Raji (cell line): ENCODE measurements around the gene BRINP3.

Experiments used
- POLR2A ChIP-seq: IDR thresholded peaks from 2 replicates; pipeline ENCODE4 v1.6.1; 2011; ENCODE audit warnings: low read depth, low read length, control low read depth; ENCODE audit not compliant: insufficient read depth

BRINP3 gene

DNA sequence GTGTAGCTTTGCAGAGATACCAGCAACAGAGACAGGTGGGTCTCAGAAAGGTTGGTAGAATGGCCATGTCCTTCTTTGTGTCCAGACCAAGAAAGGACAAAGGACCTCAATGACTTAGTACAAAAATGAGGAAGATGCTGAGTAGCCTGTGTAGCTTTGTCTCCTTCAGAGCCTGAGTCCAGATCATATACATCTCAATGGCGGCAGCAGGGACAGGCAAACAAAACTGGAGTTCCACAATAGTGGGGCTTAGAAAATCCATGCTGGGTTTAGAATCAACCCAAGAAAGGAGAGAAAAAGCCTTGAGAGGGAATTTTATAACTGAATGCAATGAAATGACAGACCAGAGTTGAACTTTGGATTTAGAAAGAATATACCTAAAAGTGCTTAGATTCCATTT, 339.0 kb downstream of the BRINP3 start:
- TF ChIP-seq POLR2A = no peak

DNA sequence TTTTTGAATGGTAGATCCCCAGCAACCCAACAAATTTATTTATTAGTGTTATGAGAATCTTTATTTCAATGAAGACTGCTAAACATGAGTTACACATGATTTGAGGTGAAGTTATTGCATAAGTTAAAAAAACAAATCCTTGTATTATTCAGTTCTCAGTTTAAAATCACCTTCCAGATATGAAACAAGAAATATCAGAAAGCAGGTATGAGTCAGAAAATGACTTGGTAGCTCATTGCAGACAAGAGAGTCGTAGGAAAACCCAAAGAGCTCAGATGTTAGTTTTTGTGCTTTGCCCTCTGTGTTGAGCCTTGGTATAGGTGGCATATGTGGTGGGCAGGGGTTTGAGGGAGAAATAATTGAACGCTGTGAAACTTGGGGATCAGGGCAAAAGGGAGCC, 339.4 kb downstream of the BRINP3 start:
- TF ChIP-seq POLR2A = no peak

DNA sequence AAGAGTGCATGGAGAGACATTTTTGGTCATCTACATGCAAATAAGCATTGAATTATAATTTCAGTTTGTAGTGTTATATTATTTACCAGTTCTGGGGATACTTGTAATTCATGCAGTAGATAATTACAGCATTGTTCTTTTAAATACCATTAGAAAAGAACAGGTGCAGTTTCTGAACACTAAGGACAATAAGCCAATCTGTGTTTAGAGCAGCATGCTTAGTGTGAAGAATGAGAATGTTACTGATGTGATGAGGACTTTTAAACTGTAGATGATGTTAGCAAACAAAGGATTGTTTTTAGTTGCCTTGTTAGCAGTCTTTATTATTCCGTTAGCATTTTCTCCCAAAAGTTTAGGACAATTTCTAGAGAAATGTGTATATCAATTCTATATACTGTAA, 348.3 kb downstream of the BRINP3 start:
- TF ChIP-seq POLR2A = no peak

DNA sequence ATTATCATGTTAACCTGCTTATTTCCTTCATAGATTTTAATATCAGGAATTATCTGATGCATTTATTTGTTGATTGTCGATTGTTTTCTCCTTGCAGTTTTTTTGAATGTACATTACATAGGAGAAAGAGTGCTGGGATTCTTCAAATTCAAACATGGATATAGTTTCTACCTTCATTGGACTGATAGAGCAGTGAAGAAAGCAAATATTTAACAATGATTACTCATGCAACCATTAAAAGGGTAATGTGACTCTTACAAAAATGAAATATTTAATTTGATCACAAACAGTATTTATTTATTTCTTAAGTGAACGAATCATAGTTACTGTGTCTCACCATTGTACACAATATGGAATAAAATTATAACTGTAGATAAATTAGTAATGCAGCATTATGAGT, 350.9 kb downstream of the BRINP3 start:
- no peak for TF ChIP-seq POLR2A

DNA sequence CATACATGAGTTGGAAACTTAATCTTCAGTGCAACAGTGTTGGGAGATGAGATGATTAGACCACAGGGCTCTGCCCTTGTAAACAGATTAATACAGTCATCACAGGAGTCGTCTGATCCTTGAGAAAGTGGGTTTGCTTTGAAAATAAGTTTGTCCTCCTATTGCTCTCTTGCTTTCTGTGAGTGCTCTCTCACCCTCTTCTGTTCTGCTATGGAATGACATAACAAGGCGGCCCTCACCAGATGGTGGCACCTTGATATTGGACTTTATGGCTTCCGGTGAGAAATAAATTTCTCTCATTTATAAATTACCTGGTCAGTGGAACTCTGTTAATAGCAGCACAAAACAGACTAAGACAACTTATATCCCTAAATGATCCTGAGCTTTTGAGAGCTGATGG, 353.6 kb downstream of the BRINP3 start:
- TF ChIP-seq POLR2A = no peak

DNA sequence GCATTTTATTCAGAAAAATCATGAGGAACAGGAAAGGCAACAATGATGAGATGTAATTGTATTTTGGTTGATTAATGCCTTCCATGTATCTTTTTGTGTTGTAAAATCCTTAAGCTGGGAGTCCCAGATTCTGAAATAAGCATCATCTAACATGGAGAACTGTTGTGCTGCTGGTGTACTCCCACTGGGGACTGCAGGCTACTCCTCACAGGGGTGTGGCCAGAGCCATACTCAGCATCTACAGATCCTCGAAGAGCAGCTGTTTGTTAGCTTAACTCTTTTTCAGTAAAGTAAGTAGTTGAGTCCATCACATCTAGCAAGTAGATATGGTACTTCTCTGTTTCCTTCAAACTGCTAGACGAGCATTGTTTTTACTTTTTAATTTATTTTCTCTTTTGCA, 358.0 kb downstream of the BRINP3 start:
- no peak for TF ChIP-seq POLR2A

DNA sequence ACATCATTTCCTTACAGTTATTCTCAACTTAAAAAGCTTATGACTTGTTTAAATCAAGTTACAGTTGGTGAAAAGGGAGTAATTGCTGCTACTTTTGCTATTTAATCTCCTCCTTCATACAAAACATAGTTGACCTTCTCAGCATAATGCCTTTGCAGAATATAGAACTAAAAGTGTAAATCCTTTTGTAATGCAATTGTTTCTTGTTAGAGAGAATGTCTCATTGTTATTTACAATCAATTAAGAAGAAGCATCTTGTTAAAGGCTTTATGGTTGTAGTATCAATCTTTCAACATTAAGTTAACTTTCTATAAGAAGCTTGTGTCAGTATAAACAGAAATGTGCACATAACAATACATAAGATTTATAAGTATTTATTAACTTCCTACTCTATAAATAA, 360.7 kb downstream of the BRINP3 start:
- no peak for TF ChIP-seq POLR2A

DNA sequence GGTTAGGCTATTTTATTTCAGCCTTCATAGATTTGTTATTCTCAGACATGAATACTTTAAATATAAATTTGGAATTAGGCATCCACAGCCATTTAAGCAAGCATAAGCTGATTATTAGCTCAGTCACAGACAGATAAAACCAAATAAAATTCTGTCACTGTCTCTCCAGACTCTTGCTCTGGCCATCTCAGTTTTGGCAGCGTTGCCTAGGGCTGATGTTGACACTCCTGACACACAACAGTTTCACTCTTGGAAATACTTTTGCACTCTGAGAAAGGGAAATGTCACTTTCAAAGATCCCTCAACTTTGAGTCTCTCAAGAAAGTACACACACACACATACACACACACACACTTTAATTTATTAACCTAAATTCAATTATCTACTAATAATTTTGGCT, 372.7 kb downstream of the BRINP3 start:
- TF ChIP-seq POLR2A = no peak

DNA sequence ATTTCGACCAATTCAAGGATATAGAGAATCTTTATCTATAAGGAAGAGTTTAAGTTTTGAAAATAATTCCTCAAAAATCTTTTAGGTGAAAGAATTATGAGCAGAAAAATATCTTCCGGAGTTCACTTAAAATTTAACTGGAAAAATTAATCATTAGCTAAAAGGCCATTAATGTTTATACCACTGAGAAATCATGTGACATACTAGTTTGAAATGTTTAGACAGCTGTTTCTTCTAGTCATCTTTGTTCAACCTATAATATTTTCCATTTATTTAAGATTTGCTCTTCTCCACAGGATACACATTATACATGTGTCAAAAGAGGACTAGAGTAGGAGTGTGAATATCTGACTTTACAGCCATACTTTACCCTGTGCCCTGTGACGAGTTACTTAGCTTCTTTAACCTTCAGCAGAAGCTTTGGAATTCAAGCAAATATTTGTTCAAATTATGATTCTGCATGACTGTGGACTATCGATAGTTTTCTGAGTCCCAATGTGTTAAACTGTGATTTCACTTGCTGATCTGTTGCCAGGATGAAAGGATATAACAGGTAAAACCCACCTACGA, 374.8 kb downstream of the BRINP3 start:
- no peak for TF ChIP-seq POLR2A

DNA sequence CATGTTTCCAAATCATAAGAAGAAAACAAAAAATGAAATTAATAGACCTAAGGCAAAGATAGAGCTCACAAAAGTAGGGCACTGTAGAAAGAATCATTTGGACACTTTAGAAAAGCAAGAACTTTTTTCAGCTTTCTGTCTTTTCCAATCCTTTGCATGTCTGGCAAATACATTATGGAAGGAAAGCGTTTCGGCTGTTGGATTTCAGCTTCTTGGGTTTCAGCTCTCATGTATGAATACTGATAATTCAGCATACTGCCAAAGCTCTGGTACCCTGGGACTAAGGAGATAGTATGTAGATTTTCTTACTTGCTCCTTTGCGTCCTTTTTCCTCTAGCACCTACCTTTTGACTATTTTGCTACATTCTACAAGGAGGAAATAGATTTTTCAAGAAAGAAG, 375.9 kb downstream of the BRINP3 start:
- no peak for TF ChIP-seq POLR2A

DNA sequence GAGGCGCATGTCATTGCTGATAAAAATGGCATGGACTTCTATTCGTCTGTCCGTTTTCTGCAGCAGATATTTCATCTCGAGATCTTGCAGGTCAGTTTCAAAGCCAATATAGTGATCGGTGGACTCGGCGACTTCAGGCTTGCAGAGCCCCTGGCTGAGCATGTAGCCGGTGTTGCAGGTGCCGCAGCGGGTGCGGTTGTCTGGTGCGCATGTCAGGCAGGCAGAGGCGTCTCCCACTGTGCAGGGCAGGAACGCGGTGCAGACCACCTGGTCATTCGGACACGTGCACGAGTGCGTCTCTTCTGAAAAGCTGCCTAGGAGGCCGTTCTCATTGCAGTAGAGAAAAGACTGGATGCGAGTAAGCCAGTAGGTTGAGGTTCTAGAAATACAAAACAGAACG, 378.9 kb downstream of the BRINP3 start:
- TF ChIP-seq POLR2A = no peak

DNA sequence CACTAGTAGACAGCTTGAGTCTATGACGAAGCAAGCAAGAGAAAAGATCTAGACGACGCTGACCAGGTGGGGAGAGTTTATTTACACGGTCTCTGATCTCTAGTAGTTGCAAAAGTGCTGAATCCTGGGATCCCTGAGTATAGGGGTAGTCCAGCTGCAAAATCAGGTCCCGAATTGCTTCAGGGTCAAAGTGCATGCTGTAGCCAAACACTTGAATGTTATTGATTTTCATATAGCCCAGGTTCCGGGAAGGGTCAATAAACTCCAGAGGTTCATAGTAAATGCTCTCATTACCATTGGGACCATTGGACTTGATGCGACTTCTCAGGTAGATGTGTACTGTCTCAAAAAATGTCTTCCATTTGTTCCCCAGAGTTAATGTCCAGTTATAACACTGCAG, 379.6 kb downstream of the BRINP3 start:
- TF ChIP-seq POLR2A = no peak

DNA sequence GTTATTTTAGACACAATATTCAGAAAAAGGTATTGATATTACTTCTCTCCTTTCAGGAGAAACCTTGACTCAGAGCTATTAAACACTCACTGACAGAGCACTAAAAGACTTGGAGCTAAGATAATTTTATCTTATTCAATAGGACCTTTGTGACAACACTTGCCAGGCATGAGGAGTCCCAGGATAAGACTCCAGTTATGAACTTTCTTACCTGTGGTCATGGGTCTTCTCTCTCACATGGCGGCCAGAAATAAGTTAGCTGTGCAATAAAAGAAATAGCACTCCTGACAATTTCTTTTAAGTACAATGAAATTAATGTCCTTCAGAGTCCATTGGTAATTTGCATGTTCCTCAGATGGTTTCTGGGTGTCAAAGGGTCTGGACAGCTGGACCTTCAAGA, 382.1 kb downstream of the BRINP3 start:
- no peak for TF ChIP-seq POLR2A

DNA sequence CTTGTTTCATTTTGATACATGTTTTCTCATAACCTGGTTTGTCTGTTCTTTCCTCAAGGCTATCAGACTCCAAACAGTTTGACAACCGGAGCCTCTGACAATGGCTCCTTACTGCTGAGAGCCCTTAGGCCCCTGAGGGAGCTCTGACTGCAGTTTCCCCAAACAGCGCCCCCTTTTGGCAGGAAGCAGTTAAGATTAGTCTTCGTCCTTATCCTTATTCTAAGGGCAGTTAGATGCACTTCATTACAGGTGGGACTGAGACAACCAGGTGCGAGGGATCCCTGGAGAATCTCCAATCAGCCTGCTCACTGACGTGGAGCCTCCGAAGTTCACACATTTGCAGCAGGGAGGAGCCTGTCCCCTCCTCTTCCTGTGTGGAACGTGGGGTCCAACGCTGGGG, 393.1 kb downstream of the BRINP3 start:
- TF ChIP-seq POLR2A = no peak

DNA sequence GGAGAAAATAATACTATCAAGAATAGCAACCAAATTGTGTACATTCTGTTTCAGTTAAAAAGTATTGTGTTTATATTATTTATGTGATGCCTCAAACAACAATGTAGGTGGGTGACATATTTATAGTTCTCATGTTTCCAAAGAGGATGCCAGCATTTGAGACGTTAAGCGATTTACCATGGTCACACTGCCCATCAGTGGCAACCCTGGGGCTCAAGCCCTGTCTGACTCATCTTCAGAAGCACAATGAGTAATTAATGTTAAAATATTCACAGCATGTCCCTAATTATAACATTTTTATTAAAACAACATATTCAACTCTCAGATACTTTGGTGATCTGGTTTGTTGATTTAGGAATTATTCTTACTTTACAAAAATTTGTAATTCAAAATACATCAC, 409.4 kb downstream of the BRINP3 start:
- no peak for TF ChIP-seq POLR2A

DNA sequence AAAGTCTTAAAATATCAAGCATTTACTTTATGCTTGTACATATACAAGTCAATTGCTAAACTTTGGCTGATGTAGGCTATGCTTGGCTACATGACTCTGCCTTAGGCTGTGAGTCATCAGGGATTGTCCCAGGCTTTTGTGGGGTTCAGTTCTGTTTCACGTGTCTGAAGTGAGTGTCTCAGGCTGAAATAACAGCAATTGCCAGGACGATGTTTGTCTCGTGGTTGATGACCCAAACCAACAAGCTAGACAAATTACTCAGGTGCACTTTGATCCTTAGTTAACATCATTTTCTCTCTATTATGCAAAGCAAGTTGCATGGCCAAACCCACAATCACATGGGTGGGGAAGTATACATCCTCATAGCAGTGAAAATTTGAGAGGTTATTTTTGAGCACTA, 410.1 kb downstream of the BRINP3 start:
- TF ChIP-seq POLR2A = no peak

DNA sequence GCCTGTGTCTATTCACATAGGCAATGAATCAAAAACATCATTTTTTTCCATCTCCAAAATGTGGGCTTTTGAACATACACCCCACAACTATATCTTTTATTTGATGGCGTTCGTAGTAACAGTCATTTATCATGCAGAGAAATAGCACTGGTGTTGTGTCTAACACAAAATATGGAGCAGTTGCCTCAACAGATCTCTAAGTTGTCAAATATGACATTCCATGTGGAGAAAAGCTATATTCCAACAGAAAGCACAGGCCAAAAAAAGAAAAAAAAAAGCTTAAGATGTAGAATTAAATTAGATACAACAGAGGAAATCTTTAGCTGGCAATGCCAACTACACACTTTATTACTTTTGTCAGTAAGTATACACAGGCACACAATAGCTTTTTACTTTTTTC, 411.7 kb downstream of the BRINP3 start:
- no peak for TF ChIP-seq POLR2A

DNA sequence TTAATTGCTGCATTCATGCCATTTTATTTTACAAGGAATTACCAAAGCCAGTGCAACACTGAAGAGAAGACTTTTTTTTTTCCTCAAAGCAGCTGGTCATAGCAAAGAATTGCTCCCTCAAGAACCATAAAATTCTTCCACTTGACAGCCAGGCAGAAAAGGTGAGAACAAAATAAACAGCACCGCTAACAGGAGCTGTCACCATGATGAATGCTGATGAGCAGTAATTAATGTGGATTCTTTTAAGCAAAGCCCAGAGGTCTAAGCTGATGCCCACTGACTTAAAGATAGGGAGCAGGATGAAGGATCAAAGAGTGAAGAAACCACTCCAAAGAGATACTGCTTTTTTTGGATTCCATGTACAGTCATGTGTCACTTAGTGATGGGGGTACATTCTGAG, 428.4 kb downstream of the BRINP3 start:
- no peak for TF ChIP-seq POLR2A
